AG20443 (cell line): ENCODE results near the gene CTSW.
"Not testable (repeated sequence)": the region's sequence is repeated elsewhere in the genome, so short reads cannot be mapped to it uniquely, and the experiment has no call there.

Source experiments
- DNase-seq: peaks from one replicate; pipeline ENCODE4 v3.0.0; 2012; ENCODE audit warnings: low spot score, mixed read lengths

CTSW gene, protein sequence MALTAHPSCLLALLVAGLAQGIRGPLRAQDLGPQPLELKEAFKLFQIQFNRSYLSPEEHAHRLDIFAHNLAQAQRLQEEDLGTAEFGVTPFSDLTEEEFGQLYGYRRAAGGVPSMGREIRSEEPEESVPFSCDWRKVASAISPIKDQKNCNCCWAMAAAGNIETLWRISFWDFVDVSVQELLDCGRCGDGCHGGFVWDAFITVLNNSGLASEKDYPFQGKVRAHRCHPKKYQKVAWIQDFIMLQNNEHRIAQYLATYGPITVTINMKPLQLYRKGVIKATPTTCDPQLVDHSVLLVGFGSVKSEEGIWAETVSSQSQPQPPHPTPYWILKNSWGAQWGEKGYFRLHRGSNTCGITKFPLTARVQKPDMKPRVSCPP

DNA sequence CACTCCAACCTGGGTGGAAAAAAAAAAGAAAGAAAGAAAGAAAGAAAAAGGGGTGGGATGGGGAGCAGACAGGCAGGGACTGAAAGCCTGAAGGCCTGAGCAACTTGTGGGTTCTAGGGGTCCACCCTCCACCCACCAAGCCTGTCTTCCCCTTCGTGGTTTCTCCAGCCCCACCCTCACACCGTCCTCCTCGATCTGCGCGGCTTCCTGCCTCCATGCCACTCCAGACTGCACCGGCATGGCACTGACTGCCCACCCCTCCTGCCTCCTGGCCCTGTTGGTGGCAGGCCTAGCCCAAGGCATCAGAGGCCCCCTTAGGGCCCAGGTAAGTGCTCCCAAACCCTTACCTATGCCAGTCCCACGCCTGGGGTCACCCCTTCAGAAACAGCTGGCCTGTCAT is at the start of gene CTSW:
Gene CTSW, plus strand, starts transcription at position 221 of the 400 bp plus-strand sequence. Its CDS starts 18 bp downstream, at position 239.
- DNase-seq = no peak

DNA sequence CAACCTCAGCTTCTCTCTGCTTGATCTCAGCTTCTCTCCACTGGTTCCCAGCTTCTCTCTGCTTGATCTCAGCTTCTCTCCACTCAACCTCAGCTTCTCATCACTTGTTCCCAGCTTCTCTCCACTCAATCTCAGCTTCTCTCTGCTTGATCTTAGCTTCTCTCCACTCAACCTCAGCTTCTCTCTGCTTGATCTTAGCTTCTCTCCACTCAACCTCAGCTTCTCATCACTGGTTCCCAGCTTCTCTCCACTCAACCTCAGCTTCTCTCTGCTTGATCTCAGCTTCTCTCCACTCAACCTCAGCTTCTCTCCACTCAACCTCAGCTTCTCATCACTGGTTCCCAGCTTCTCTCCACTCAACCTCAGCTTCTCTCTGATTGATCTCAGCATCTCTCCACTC is 47.4 kb upstream of the CTSW start:
- DNase-seq = not testable (repeated sequence)

- peak; percentile 99 for DNase-seq
These were observed 46.2 kb upstream of the CTSW start, which contains the start of gene SNX32 for GRCh38 chr11:65833297-65834030. SNX32 (plus strand) TSS chr11:65833963; CDS start chr11:65834066, 103 bp downstream.

- DNase-seq = no peak
These were observed 45.4 kb upstream of the CTSW start for GRCh38 chr11:65834202-65834601.

GRCh38 chr11:65842144-65842543 is 37.5 kb upstream of the CTSW start:
- no peak for DNase-seq

DNA sequence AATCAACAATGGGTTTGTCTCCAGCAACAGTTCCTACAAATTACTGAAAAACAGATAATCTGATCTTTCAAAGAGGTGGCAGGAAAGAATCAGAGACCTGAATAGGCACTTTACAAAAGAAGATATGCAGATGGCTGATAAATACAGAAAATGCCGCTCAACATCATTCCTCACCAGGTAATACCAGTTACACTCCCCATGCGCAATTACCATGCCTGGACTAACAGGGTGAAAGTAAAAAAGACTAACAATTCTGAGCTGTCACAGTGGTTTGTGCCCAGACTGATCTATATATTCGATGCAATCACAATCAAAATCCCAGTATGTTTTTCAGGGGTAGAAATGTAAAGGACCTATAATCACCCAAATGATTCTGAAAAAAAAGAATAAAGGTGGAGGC is 35.8 kb upstream of the CTSW start:
- no peak for DNase-seq

GRCh38 chr11:65844231-65844872 is 35.3 kb upstream of the CTSW start:
- DNase-seq = no peak

GRCh38 chr11:65847746-65848145 is 31.9 kb upstream of the CTSW start:
- no peak for DNase-seq

GRCh38 chr11:65848693-65849092 is 30.9 kb upstream of the CTSW start:
- peak; percentile 9 for DNase-seq

GRCh38 chr11:65849366-65849765 is 30.3 kb upstream of the CTSW start:
- no peak for DNase-seq

GRCh38 chr11:65849771-65850216 is 29.8 kb upstream of the CTSW start:
- DNase-seq = no peak

- no peak for DNase-seq
These were observed 29.2 kb upstream of the CTSW start for GRCh38 chr11:65850217-65851082.

DNA sequence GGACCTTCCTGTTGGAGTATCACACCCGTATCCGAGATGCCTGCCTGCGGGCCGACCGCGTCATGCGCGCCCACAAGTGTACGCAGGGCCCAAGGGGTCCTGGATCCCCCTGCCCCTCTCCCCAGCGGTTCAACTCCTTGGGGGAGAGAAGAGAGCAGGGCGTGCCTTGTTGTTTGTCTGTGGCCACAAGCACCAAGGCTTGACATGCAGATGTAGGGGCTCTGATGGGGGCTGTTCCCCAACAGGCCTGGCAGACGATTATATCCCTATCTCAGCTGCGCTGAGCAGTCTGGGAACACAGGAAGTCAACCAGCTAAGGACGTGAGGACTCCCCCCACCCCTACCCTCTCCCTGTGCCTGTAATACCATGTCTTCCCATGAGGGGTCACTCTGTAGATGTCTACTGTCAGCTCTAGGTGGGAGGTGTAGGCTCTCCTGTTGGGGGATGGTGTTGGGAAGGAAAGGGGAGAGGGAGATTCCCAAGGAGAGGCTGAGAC is 28.5 kb upstream of the CTSW start:
- peak; percentile 32 for DNase-seq

DNA sequence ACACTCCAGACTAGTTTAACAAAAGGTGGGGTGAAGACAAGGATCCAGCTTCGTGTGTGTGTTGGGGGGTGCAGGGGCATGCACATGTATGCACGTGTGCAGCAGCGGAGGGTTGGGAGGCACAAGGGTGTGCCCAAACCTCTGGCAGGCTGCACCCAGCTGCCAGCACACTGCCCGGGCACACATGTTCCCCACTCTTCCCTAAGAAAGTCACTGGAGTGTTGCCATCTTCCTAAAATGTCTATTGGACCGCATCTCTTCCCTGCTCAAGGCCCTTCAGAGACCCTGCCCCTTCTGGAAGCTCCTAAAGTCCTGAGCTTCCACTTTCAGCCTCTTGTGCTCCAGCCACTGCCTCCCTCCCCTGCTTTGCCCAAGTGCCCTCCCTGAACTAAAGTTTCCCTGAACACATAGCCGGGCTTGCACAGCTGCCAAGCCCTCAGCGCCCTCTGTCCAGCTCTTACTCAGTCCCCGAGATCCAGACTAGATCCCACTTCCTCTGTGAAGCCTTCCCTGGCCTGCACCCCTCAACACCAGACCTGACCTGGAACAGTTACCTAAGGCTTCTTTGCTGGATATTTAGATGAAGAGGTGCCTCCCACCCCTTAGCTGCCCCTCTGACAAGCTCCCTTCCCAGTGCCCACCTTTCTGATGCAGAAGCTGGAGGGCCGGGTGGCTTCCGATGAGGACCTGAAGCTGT is 27.7 kb upstream of the CTSW start:
- peak; percentile 4 for DNase-seq

GRCh38 chr11:65852508-65853245 is 27.0 kb upstream of the CTSW start:
- DNase-seq = no peak

GRCh38 chr11:65853246-65853979 is 26.2 kb upstream of the CTSW start:
- DNase-seq = no peak

DNA sequence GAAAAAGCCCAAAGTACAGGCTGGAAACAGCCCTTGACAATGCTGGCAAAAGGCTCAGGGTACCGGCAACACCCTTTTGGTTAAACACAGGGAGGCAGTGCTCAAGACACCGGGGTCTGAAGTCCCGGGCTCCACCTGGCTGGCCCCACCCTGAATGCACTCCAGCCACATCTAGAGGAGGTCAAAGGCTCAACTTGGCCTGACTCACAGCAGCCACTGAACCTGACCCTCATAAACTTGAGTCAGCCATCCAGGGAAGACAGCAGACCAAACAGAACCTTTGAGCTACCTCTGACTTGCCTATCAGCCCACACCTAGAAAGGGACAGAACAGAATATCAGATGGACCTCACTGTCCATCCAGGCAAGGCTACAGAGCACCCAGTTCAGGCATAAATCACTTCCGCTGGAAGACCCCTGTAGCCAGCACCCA is 25.5 kb upstream of the CTSW start:
- no peak for DNase-seq

- no peak for DNase-seq
These were observed 24.5 kb upstream of the CTSW start for GRCh38 chr11:65854852-65855837.
